Neuronal stem cell (in vitro differentiated cells): ENCODE data around the gene RALGPS1.

Experiments
- DNase-seq: peaks from one replicate; pipeline ENCODE4 v3.0.0-alpha.2; 2013; ENCODE audit warnings: low spot score
- H2AFZ ChIP-seq: one replicate; pipeline ENCODE4 v1.6.1; 2013; ENCODE audit warnings: mild to moderate bottlenecking, low read length, inconsistent platforms
- H2AK5ac ChIP-seq: 2 replicates; pipeline ENCODE4 v1.6.1; 2013; ENCODE audit warnings: low read depth, mild to moderate bottlenecking, inconsistent platforms, low read length, moderate library complexity, mixed read lengths
- H2BK120ac ChIP-seq: 2 replicates; pipeline ENCODE4 v1.6.1; 2013; ENCODE audit warnings: low read depth, mild to moderate bottlenecking, inconsistent platforms, low read length, moderate library complexity, mixed read lengths
- H2BK12ac ChIP-seq: one replicate; pipeline ENCODE4 v1.6.1; 2013; ENCODE audit warnings: low read length, inconsistent platforms
- H2BK15ac ChIP-seq: 2 replicates; pipeline ENCODE4 v1.6.1; 2013; ENCODE audit warnings: mild to moderate bottlenecking, low read length, inconsistent platforms, mixed read lengths
- H2BK5ac ChIP-seq: one replicate; pipeline ENCODE4 v1.6.1; 2013; ENCODE audit warnings: inconsistent platforms, mild to moderate bottlenecking, low read length, moderate library complexity
- H3K14ac ChIP-seq: one replicate; pipeline ENCODE4 v1.6.1; 2013; ENCODE audit warnings: low read length, inconsistent platforms
- H3K18ac ChIP-seq: 2 replicates; pipeline ENCODE4 v1.6.1; 2013; ENCODE audit warnings: low read length, inconsistent platforms
- H3K23ac ChIP-seq: 2 replicates; pipeline ENCODE4 v1.6.1; 2013; ENCODE audit warnings: low read depth, mild to moderate bottlenecking, mixed read lengths, low read length, inconsistent platforms; ENCODE audit not compliant: poor library complexity
- H3K27ac ChIP-seq: replicated peaks from 3 replicates; pipeline ENCODE4 v1.5.1; 2013; ENCODE audit warnings: low read length, inconsistent platforms
- H3K27me3 ChIP-seq, 3 experiments: 2 replicates each; pipeline ENCODE4 v1.6.1; 2013; ENCODE audit warnings: low read length in 3 of 3, mild to moderate bottlenecking in 2 of 3, inconsistent platforms in 1 of 3, low read depth in 1 of 3, mixed read lengths in 1 of 3, moderate library complexity in 1 of 3; ENCODE audit not compliant: control insufficient read depth in 3 of 3, insufficient read depth in 3 of 3
- H3K36me3 ChIP-seq, 2 donors: replicated peaks in 1 of 2; 2 replicates each; pipeline ENCODE4 v1.6.1; 2013; ENCODE audit warnings: low read length in 2 of 2; ENCODE audit not compliant: control insufficient read depth in 2 of 2, insufficient read depth in 2 of 2
- H3K4ac ChIP-seq: 2 replicates; pipeline ENCODE4 v1.6.1; 2013; ENCODE audit warnings: inconsistent platforms, mild to moderate bottlenecking, low read length, moderate library complexity
- H3K4me1 ChIP-seq, 2 donors: 1 replicate in 1 of 2; 2 replicates in 1 of 2; pipeline ENCODE4 v1.6.1; 2013; ENCODE audit warnings: low read length in 2 of 2, low read depth in 1 of 2; ENCODE audit not compliant: control insufficient read depth in 2 of 2, insufficient read depth in 1 of 2
- H3K4me2 ChIP-seq: one replicate; pipeline ENCODE4 v1.6.1; 2013; ENCODE audit warnings: mild to moderate bottlenecking, low read length, inconsistent platforms; ENCODE audit not compliant: insufficient read depth, poor library complexity, severe bottlenecking
- H3K4me3 ChIP-seq, 2 donors: 2 replicates each; pipeline ENCODE4 v1.5.1; 2013; ENCODE audit warnings: low read length in 2 of 2, mild to moderate bottlenecking in 2 of 2, inconsistent platforms in 1 of 2, moderate library complexity in 1 of 2
- H3K79me1 ChIP-seq: one replicate; pipeline ENCODE4 v1.6.1; 2013; ENCODE audit warnings: low read depth, mild to moderate bottlenecking, inconsistent platforms, low read length, moderate library complexity
- H3K9ac ChIP-seq: one replicate; pipeline ENCODE4 v1.6.1; 2013; ENCODE audit warnings: mild to moderate bottlenecking, low read depth, low read length, inconsistent platforms; ENCODE audit not compliant: poor library complexity
- H3K9me3 ChIP-seq, 2 donors: replicated peaks in 1 of 2; 2 replicates each; pipeline versions ENCODE3 to v1.6.1; 2013; ENCODE audit warnings: low read length in 2 of 2, mild to moderate bottlenecking in 2 of 2, inconsistent platforms in 1 of 2, low read depth in 1 of 2, mixed read lengths in 1 of 2, moderate library complexity in 1 of 2; ENCODE audit not compliant: control insufficient read depth in 2 of 2, insufficient read depth in 1 of 2
- H4K8ac ChIP-seq: one replicate; pipeline ENCODE4 v1.6.1; 2013; ENCODE audit warnings: low read depth, mild to moderate bottlenecking, inconsistent platforms, low read length, moderate library complexity
- H4K91ac ChIP-seq: one replicate; pipeline ENCODE4 v1.6.1; 2013; ENCODE audit warnings: low read length, low read depth, mild to moderate bottlenecking, inconsistent platforms; ENCODE audit not compliant: poor library complexity
- WGBS, 2 donors: extraction: QIAGEN DNeasy Blood & Tissue Kit; methylation state at CpG; one replicate each; pipeline ENCODE4 v1.1.7; 2013; ENCODE audit warnings: missing lambda C conversion rate in 2 of 2, mixed read lengths in 1 of 2; ENCODE audit not compliant: insufficient read length in 2 of 2, insufficient replicate concordance in 1 of 2; ENCODE audit errors: extremely low coverage in 2 of 2; 5-methylcytosine and 5-hydroxymethylcytosine counted together

RALGPS1 gene

DNA sequence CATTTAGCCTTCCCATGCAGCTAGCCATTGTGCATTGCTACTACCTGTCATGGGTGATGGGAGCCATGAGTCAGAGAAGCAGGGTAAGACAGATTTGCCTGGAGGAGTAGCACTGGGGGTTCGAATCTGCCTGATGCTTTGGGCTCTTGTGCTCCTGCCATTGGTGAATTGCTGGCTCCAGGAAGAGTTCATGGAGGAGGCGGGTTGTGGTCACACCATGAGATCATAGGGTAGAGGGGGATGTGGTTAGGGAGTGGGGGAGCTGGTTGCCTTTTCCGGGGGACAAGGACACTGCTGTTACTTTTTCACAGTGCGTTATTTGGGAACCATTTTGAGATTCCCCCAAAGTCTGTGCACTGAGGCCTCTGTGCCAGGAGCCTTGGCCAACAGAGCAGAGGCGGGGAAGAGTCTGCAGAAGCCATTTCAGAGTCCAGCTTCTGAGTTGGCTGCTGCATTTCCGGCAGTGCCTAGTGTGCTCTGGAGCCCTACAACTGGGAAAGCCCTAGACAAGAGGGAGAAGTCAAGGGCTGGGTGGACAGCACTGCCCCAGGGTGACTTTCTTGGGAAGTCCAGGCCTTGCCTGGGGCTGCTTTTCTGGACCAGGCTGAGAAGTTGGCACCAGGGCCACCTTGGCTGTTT, 201.6 kb downstream of the RALGPS1 start:
- Histone ChIP-seq H3K9me3 (no peaks in the 10 kb centered on the region), H3K4ac (no peak overlapping the region), H4K91ac (no peak overlapping the region), H3K23ac (no peak overlapping the region), H3K4me2 (no peak overlapping the region), H2BK12ac (no peak overlapping the region), H2AFZ (no peak overlapping the region), H3K79me1 (peaks cover 3% of the 10 kb centered on the region), H3K27ac (no peak overlapping the region), H3K4me1 (peaks cover 11 to 12% of the 10 kb centered on the region in 2 donors), H2AK5ac (no peak overlapping the region), H2BK120ac (no peak overlapping the region), H4K8ac (no peak overlapping the region), H3K9ac (no peak overlapping the region), H3K14ac (no peak overlapping the region), H3K27me3 (no peaks in the 10 kb centered on the region), H2BK5ac (no peak overlapping the region), H3K18ac (peak overlapping the region; percentile 33), H3K36me3 (no peaks in the 10 kb centered on the region), H3K4me3 (no peak overlapping the region), H2BK15ac (no peak overlapping the region)
- no CpG with 5 or more reads among the region's 6 CpGs for WGBS, 2 donors
- no peak for DNase-seq

GRCh38 chr9:127116957-127117356, 202.4 kb downstream of the RALGPS1 start:
- no peaks in the 10 kb centered on the region for H3K9me3 ChIP-seq
- H3K27me3 ChIP-seq, result no peaks in the 10 kb centered on the region
- no CpG with 5 or more reads among the region's 2 CpGs for WGBS, 2 donors
- H2BK5ac ChIP-seq, result no peak overlapping the region
- no peaks in the 10 kb centered on the region for H3K36me3 ChIP-seq
- H4K91ac ChIP-seq, result no peak overlapping the region
- no peak overlapping the region for H3K4me3 ChIP-seq
- H2BK15ac ChIP-seq, result no peak overlapping the region
- no peak overlapping the region for H2AK5ac ChIP-seq
- H3K27ac ChIP-seq, result no peak overlapping the region
- H3K18ac ChIP-seq, result no peak overlapping the region
- no peak overlapping the region for H3K23ac ChIP-seq
- H4K8ac ChIP-seq, result no peak overlapping the region
- H2AFZ ChIP-seq, result no peak overlapping the region
- no peak overlapping the region for H3K9ac ChIP-seq
- DNase-seq, result no peak
- H3K4ac ChIP-seq, result no peak overlapping the region
- no peak overlapping the region for H2BK12ac ChIP-seq
- peaks cover 11 to 16% of the 10 kb centered on the region in 2 donors for H3K4me1 ChIP-seq
- no peak overlapping the region for H3K14ac ChIP-seq
- H3K79me1 ChIP-seq, result peaks cover 3% of the 10 kb centered on the region
- H2BK120ac ChIP-seq, result no peak overlapping the region
- H3K4me2 ChIP-seq, result no peak overlapping the region

DNA sequence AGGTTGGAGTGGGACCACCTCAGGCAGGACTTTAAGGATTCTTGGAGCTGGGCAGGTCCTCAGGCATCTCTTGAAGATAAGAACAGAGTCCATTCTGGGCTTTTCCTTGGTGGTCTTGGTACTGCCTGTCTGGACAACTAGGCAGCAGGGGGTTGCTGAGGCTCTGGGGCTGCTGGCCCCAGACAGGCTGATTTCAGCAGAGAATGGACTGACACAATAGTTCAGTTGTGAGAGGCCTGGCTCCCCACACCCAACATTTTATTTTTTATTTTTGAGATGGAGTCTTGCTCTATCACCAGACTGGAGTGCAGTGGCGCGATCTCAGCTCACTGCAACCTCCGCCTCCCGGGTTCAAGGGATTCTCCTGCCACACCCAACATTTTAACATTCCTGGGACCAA, 203.2 kb downstream of the RALGPS1 start:
- no peak overlapping the region for H2AFZ ChIP-seq
- H2BK120ac ChIP-seq, result no peak overlapping the region
- H3K9me3 ChIP-seq, result no peaks in the 10 kb centered on the region
- H2BK12ac ChIP-seq, result no peak overlapping the region
- H4K8ac ChIP-seq, result no peak overlapping the region
- no peak overlapping the region for H2AK5ac ChIP-seq
- no peaks in the 10 kb centered on the region for H3K36me3 ChIP-seq
- H2BK5ac ChIP-seq, result no peak overlapping the region
- WGBS, 2 donors, result no CpG with 5 or more reads among the region's 4 CpGs
- peaks cover 11 to 16% of the 10 kb centered on the region in 2 donors for H3K4me1 ChIP-seq
- no peak overlapping the region for H3K14ac ChIP-seq
- H3K27me3 ChIP-seq, result no peaks in the 10 kb centered on the region
- no peak overlapping the region for H3K4me3 ChIP-seq
- H3K27ac ChIP-seq, result no peak overlapping the region
- H3K23ac ChIP-seq, result no peak overlapping the region
- no peak overlapping the region for H3K4me2 ChIP-seq
- no peak overlapping the region for H2BK15ac ChIP-seq
- H3K4ac ChIP-seq, result no peak overlapping the region
- H3K79me1 ChIP-seq, result peaks cover 3% of the 10 kb centered on the region
- no peak overlapping the region for H4K91ac ChIP-seq
- no peak overlapping the region for H3K9ac ChIP-seq
- DNase-seq, result no peak
- H3K18ac ChIP-seq, result no peak overlapping the region

DNA sequence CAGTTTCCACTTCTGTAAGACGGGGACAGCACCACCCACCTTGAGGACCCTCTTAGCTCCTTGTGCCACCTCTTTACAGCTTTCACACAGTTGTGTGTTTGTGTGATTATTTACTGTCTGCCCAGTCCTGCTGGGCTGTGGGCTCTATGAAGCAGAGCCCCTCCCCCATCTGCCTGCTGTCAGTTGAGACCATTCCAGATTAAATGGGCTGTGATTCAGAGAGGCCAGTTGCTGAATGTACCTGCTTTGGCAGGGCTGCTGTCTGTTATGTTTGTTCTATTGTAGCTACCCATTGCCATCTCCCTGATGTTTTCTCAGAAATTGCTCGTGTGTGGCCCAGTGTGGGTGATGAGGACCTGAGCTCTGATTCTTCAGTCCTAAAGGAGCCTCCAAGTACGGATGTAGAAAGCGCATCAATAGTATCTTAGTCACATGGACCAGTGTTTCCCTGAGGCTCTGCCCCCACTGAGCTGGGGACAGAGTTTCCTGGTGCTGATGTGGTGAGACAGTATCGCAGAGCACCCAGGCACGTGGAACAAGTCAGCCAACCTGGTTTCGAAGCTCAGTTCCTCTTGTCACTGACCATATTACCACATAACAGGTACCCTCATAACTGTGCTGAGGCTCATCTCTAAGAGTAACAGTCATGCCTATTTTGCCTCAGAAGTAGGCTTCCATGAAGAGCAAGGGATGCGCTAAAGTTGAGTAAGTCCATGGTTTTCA, 204.2 kb downstream of the RALGPS1 start:
- H2BK12ac ChIP-seq, result no peak overlapping the region
- no peak overlapping the region for H3K23ac ChIP-seq
- H4K8ac ChIP-seq, result no peak overlapping the region
- H3K9me3 ChIP-seq, result no peaks in the 10 kb centered on the region
- H3K4me3 ChIP-seq, result no peak overlapping the region
- H2BK120ac ChIP-seq, result no peak overlapping the region
- no peak overlapping the region for H2BK15ac ChIP-seq
- peaks cover 0 to 5% (median 0%) of the 10 kb centered on the region in 3 experiments for H3K27me3 ChIP-seq
- no peak overlapping the region for H2AK5ac ChIP-seq
- no CpG with 5 or more reads among the region's 8 CpGs for WGBS, 2 donors
- H3K4me1 ChIP-seq, result peaks cover 11 to 25% of the 10 kb centered on the region in 2 donors
- H2BK5ac ChIP-seq, result no peak overlapping the region
- H3K9ac ChIP-seq, result no peak overlapping the region
- no peak overlapping the region for H3K27ac ChIP-seq
- no peak overlapping the region for H3K14ac ChIP-seq
- H3K79me1 ChIP-seq, result peaks cover 3% of the 10 kb centered on the region
- no peak overlapping the region for H3K4me2 ChIP-seq
- no peak overlapping the region for H3K18ac ChIP-seq
- H3K4ac ChIP-seq, result no peak overlapping the region
- H2AFZ ChIP-seq, result no peak overlapping the region
- DNase-seq, result no peak
- no peaks in the 10 kb centered on the region for H3K36me3 ChIP-seq
- no peak overlapping the region for H4K91ac ChIP-seq
